Left renal pelvis (tissue), 4 donors: Measurements from ENCODE around the gene TSC22D1. TPM values are rescaled to one million over a fixed set of nuclear protein-coding genes. Genes with fewer than 3 reads are reported as not detected.
"Not testable (repeated sequence)": the region's sequence is repeated elsewhere in the genome, so short reads cannot be mapped to it uniquely, and the experiment has no call there.

Source experiments
- DNase-seq, 4 donors: peaks; one replicate each; pipeline ENCODE4 v3.0.0-alpha.2; 2013; ENCODE audit warnings: low read depth in 4 of 4, low spot score in 3 of 4
- polyA plus RNA-seq, 4 donors: library from polyadenylated mRNA; unstranded; fragments of 120-200 nt; gene quantifications; one replicate each; pipeline ENCODE4 v1.2.1, GENCODE V29; 2013; ENCODE audit not compliant: insufficient read length in 4 of 4

Gene TSC22D1
- 100 to 1,000 TPM; 190 to 261 (median 244) TPM for polyA plus RNA-seq

- no peak for DNase-seq
Measured at GRCh38 chr13:44575741-44576350, at the start of gene TSC22D1. Gene TSC22D1 (minus strand): TSS chr13:44576330. CDS start chr13:44576074, 256 bp downstream.

- DNase-seq: no peak
Measured at GRCh38 chr13:44622708-44623107, 46.6 kb upstream of the TSC22D1 start.

GRCh38 chr13:44622261-44622660, 46.1 kb upstream of the TSC22D1 start:
- DNase-seq: no peak

DNA sequence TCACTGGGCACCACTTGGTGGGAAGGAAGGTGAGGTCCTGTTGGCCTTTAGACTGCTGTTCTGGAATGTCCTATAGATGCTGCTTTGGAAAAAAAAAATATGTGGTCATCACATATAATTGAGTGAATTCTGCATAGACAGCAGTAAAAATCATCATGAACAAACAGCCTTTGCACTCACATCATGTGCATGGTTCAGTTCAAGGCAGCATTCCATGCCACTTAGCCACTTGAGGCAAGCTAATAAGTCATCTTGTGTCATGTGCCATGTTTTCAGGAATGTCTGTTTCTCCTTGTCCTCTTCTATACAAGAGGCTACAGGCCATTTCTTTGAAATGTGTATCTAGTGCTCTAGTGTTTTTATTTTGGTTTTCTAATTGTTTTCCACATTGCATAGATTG, 43.9 kb upstream of the TSC22D1 start:
- DNase-seq: no peak

- DNase-seq: no peak
Measured at GRCh38 chr13:44619651-44620050, 43.5 kb upstream of the TSC22D1 start.

DNA sequence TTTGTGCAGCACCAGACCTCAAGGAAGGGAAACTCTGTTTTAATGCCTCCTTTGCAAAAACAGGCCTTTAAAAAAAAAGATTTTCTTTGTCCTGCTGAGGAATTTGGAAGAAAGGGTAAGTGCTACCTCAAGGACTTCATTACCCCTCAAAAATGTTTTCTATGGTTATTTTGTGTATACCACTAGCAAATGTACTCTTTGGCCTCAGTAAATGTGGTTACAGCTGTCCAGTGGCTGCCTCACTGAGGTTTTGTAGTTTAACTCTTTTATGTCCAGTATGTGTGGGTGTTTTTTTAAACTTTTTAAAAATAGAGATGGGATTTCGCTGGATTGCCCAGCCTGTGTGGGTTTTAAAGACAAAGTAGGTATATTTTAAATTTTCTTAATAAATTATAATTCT, 42.2 kb upstream of the TSC22D1 start:
- no peak for DNase-seq

GRCh38 chr13:44617648-44618047, 41.5 kb upstream of the TSC22D1 start:
- DNase-seq: no peak

DNA sequence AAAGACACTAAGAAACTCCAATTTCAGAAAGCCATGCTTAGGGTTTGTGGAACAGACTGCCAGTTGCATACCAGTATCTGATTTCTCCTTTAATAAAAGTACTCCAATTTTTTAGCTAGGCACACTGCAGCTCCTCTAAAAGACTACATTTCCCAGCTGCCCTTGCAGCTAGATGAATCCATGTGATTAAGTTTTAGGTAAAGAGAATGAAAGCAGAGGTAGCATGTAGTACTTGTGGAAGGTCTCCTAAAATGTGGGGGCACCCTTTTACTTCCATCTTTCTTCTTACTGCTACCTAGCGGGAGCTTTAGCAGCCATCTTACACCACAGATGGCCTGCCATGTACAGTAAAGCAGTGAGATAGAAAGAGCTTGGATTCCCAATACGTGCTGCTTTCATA, 33.0 kb upstream of the TSC22D1 start:
- DNase-seq: no peak

- DNase-seq: no peak
Measured at GRCh38 chr13:44605721-44606120, 29.6 kb upstream of the TSC22D1 start.

DNA sequence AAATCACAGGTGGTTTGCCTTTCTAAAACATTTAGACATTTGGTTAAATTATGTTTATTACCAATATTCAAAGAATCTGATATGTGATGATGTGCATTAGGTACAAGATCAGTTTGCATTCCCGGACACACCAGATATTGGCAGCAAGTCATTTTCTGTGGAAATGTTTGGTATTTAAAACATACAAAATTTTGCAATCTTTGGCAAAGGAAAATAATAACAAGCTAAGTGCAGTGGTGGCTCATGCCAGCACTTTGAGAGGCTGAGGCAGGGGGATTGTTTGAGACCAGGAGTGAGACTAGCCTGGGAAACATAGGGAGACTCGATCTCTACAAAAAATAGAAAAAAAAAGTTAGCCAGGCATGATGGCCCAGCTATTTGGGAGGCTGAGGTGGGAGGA, 29.1 kb upstream of the TSC22D1 start:
- DNase-seq: no peak

DNA sequence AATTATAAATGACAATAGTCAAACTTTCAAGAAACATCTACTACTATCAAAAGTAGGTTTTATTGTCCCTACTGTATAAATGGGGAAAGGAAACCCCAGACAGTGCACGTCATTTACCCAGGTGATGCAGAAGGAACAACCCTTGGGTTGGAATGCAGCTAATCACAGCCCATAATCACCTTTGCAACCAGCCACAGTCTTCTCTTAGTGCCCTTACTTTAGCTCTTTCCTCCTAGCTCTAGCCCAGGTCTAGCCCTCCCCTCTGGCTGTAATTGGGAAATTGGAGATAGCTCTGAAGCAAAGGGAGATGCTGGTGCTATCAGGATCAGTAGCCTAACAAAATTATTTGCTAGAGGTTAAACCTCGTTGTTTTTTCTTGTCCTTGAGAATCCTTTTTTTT, 25.5 kb upstream of the TSC22D1 start:
- no peak for DNase-seq

DNA sequence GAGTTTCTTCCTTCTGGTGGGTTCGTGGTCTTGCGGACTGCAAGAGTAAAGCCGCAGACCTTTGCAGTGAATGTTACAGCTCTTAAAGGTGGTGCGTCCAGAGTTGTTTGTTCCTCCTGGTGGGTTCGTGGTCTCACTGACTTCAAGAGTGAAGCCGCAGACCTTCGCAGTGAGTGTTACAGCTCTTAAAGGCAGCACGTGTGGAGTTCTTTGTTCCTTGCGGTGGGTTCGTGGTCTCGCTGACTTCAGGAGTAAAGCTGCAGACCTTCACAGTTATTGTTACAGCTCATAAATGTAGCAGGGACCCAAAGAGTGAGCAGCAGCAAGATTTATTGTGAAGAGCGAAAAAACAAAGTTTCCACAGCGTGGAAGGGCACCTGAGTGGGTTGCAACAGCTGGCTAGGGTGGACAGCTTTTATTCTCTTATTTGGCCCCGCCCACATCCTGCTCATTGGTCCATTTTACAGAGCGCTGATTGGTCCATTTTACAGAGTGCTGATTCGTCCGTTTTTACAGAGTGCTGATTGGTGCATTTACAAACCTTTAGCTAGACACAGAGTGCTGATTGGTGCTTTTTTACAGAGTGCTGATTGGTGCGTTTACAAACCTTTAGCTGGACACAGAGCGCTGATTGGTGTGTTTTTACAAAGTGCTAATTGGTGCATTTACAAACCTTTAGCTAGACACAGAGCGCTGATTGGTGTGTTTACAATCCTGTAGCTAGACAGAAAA, 17.9 kb upstream of the TSC22D1 start:
- not testable (repeated sequence) for DNase-seq

- DNase-seq: no peak
Measured at GRCh38 chr13:44592216-44592847, 16.2 kb upstream of the TSC22D1 start.

DNA sequence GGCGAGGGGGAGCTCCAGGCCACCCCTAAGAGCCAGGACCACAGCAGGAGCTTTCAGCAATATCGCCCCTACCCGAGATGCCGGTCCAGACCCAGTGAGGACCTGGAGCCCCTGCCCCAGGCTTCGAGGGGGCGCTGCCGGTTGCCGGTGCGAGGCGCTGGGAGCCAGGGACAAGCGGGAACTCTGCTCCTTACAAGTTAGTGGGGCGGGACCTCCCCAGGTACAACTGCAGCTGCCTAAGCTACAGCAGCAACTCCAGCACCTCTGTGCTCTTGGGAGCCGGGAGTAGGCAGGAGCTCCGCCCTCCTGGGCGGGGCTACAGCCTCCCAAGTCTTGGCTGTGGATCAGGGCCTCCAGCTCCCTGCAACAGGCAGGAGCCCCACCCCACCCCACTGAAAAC, 15.2 kb upstream of the TSC22D1 start:
- no peak for DNase-seq

DNA sequence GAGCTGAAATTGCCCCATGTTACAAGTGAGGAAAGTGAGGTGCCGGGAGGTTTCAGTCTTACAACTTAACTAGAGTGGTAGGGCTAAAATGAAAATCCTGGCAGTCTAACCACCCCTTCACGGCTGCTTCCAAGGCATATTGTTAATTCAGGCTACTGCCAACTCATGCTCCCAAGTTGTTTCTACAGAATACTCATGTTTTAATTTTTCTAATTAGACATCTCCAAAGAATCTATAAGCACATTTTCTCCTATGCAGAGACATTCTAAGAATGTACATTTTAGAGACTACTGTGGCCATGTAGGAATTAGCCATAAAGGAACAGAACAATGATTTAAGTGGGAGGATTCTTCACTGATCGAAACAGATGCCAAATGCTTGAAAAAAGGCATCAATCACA, 7.0 kb upstream of the TSC22D1 start:
- DNase-seq: no peak

DNA sequence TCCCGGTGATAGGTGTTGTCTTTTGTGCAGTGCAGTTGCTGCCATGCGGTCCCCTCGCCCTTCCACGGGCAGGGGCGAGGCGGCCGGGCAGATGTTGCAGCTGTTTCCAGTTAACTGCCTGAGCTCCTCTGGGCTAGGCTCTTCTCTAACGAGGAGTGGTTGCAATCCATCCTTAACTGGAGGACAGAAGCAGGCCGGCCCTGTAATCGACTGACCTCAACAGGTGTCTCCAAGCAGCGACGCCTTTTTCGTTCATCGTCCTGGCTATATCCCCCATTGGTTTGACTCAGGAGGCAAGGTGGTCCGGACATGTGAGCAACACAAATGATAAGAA, 1.9 kb upstream of the TSC22D1 start:
- no peak for DNase-seq

DNA sequence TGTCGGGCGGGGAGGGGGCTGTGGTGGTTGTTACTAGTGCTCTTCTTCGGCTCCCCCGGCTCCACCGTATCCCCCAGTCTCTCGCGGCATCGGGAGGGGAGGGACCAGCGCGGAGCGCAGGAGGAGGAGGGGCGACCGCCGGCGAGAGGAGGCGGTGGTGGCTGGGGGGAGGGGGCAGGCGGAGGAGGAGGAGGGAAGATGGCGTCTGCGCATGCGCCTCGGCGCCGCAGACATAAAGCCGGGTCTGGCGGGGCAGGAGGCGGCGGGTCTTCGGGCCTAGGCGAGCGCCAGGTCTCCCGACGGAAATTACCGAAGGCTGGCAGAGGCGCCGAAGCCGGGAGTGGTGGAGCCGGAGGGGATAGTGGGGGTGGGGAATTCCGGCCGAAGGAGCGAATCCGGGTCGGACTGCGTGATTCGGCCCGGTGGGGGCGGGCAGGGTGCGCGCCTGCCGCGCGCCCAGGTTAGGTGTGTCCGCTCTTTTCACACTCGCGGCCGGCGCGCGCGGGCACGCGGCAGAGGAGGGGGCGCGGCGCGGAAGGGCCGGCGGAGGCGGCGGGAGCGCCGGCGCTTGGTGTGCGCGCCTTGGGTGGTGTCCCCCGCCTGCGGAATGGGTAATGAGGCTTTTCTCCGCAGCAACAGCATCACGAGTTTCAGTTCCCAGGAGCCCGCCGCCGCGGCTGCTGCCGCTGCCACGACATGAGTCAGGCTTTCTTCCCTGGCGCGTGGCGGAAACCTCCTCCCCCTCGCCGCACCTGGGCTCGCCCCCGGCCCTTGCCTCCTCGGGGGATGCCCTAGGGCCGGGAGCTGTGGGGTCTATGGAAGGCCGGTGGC, 1.3 kb upstream of the TSC22D1 start:
- DNase-seq: peak; percentile 93 to 94 (median 93)

GRCh38 chr13:44576351-44577235, 463 bp upstream of the TSC22D1 start:
- DNase-seq: no peak

DNA sequence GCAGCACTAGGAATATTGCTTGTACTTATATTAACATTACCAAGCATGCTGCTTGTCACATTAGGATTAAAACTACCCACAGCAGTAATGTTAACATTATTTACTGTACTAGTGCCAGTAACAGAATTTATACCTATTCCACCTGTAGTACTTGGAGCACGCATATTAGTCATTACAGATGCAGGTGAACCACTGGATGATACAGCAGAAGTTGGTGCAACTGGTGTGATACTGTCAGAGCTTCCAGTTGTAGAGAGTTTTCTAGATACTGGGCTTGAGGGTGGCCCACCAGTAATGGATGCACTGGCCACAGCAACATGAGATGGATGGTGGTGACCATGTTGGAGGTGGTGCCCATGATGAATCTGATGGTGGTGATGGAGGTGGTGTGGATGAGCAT, 1.1 kb downstream of the TSC22D1 start:
- DNase-seq: no peak

DNA sequence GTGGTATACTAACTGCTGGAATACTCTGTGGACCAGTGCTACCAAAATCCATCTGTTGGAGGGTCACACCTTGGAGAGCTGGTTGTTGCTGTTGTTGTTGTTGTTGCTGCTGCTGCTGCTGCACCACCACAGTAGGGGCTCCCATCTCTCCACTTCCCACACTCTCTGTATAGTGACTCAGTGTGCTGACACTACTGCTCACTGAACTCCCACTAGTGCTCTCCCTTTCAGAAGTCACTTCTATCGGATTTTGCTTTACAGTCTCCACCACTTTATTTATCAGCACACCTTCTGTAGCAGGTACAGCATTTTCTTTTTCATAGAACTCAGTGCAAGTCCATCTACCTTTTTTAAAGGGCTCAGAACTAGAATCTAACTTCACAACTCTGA, 1.7 kb downstream of the TSC22D1 start:
- DNase-seq: no peak
